Ovary (tissue), 3 donors: ENCODE data around the gene ITGA2.

Experiments
- CTCF ChIP-seq, 3 donors: fragments of 450-650 bp in 2 of 3; fragments of 200-600 bp in 1 of 3; IDR thresholded peaks; one replicate each; pipeline versions ENCODE4 v1.5.1 to v1.8.0; 2016 to 2022; ENCODE audit warnings: antibody characterized with exemption in 3 of 3, mild to moderate bottlenecking in 1 of 3
- POLR2A ChIP-seq: fragments of 450-650 bp; IDR thresholded peaks from one replicate; pipeline ENCODE4 v1.6.1; 2017; ENCODE audit warnings: antibody characterized with exemption, mild to moderate bottlenecking, moderate library complexity
- donor health status: DM: no; HTN: no; CAD: no.

DNA sequence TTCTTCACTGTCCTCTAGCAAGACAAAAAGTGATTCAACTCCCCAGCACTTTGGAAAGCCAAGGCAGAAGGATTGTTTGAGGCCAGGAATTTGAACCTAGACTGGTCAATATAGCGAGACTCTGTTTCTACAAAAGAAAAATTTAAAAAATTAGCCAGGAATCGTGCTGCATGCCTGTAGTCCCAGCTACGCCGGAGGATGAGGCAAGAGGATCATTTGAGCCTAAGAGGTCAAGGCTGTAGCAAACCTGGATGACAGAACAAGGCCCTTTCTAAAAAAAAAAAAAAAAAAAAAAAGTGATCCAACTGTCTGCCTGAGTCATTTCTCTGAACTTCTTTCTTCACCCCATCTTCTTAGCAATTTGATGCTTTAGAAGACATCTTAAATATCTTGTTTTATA is 12.4 kb downstream of the ITGA2 start:
- TF ChIP-seq CTCF (IDR thresholded peaks at IDR 0.05) (no peak), POLR2A (no peak)
